ENCODE results near the gene INVS. TPM values are rescaled to one million over a fixed set of nuclear protein-coding genes. Genes with fewer than 3 reads are reported as not detected.
A peak's percentile ranks its signal among the peaks of the same experiment; 100 is the strongest.

The INVS gene
- total and polyA plus RNA-seq, 2 of the 13 experiments (the other 11 are each of a cell fraction or from before 2014, with no cell fraction given), result 11.3 to 16.3 TPM

DNA sequence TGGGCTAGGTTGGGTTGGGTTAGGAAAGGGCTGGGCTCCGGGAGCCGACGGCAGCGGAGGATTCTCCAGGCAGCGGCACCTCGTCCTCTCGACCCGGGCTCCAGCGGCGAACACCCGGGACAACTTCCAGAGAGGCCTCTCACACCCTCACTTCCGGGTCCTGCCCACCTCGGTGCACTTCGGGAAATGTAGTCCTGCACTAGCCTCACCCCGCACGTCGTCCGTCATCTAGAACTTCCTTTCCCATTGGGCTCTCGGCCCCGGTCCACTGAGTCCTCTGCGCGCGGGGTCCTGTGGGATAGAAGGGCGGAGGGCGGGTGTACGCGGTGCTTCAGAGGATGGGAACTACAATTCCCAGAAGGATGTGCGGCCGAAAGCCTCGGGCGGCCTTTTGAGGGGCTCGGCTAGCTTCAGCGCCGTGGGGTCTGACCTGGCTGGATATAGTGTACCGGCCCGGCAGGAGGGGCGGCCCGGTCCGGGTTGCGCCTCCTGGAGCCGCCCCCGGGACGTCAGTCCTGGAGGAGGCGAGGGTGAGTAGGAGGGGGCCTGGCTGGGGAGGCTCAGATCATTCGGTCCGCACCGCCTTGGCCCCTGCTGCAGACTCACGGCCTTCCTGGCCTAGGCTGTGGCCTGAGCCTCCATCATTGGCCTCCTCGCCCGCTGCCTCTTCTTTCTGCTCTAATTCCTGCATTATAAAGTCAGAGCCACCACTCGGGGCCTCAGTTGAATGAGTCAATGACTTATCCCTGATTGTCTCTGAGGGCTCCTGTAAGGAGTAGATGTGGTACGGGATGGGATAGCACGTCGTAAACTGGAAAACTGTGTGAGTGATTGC lies at the start of gene INVS, which contains the start of gene ERP44 (continued):
- TF ChIP-seq, protein P1, sequence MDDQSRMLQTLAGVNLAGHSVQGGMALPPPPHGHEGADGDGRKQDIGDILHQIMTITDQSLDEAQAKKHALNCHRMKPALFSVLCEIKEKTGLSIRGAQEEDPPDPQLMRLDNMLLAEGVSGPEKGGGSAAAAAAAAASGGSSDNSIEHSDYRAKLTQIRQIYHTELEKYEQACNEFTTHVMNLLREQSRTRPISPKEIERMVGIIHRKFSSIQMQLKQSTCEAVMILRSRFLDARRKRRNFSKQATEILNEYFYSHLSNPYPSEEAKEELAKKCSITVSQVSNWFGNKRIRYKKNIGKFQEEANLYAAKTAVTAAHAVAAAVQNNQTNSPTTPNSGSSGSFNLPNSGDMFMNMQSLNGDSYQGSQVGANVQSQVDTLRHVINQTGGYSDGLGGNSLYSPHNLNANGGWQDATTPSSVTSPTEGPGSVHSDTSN (CRISPR knock-in tag; IDR thresholded peaks at IDR 0.05; ENCODE audit: borderline replicate concordance), result no peak
- TF ChIP-seq, protein P2, sequence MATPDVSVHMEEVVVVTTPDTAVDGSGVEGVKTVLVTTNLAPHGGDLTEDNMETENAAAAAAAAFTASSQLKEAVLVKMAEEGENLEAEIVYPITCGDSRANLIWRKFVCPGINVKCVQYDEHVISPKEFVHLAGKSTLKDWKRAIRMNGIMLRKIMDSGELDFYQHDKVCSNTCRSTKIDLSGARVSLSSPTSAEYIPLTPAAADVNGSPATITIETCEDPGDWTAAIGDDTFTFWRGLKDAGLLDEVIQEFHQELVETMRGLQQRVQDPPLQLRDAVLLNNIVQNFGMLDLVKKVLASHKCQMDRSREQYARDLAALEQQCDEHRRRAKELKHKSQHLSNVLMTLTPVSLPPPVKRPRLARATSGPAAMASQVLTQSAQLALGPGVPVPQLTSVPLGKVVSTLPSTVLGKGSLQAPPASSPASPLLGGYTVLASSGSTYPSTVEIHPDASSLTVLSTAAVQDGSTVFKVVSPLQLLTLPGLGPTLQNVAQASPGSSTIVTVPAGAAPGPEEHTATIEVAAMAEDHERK (CRISPR knock-in tag; IDR thresholded peaks at IDR 0.05; ENCODE audit: low read depth), result 0 out of 2 replicates have a peak, but pooled peaks have one; percentile 41
- TF ChIP-seq ISX (CRISPR knock-in tag; conservative IDR thresholded peaks at IDR 0.05) (no peak; the same call in 1 of the 2 replicates), ZKSCAN1 (IDR thresholded peaks at IDR 0.05; ENCODE audit: low read length) (no peak), ARID2 (CRISPR knock-in tag; IDR thresholded peaks at IDR 0.05; ENCODE audit: borderline replicate concordance) (no peak), ADNP (CRISPR knock-in tag; IDR thresholded peaks at IDR 0.05) (no peak), ZNF180 (CRISPR knock-in tag; IDR thresholded peaks at IDR 0.05; ENCODE audit: borderline replicate concordance, low read depth) (no peak), ZNF230 (CRISPR knock-in tag; IDR thresholded peaks at IDR 0.05) (no peak; the same call in 1 of the 2 replicates), GPN1 (CRISPR knock-in tag; IDR thresholded peaks at IDR 0.05; ENCODE audit: borderline replicate concordance) (no peak), ZFP36L2 (CRISPR knock-in tag; IDR thresholded peaks at IDR 0.05) (no peak), ZFP82 (CRISPR knock-in tag; IDR thresholded peaks at IDR 0.05; ENCODE audit: borderline replicate concordance) (no peak), ZBTB7B (CRISPR knock-in tag; IDR thresholded peaks at IDR 0.05) (no peak; the same call in 1 of the 2 replicates), SETDB1 (CRISPR knock-in tag; IDR thresholded peaks at IDR 0.05; ENCODE audit: borderline replicate concordance) (no peak), ZNF839 (CRISPR knock-in tag; IDR thresholded peaks at IDR 0.05; ENCODE audit: borderline replicate concordance) (no peak), TBX3 (IDR thresholded peaks at IDR 0.05; ENCODE audit: borderline replicate concordance) (peak; percentile 89)
- TF ChIP-seq, protein P3, sequence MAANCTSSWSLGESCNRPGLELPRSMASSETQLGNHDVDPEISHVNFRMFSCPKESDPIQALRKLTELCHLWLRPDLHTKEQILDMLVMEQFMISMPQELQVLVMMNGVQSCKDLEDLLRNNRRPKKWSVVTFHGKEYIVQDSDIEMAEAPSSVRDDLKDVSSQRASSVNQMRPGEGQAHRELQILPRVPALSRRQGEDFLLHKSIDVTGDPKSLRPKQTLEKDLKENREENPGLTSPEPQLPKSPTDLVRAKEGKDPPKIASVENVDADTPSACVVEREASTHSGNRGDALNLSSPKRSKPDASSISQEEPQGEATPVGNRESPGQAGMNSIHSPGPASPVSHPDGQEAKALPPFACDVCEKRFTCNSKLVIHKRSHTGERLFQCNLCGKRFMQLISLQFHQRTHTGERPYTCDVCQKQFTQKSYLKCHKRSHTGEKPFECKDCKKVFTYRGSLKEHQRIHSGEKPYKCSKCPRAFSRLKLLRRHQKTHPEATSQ (CRISPR knock-in tag; IDR thresholded peaks at IDR 0.05; ENCODE audit: borderline replicate concordance), result no peak
- TF ChIP-seq, protein P4, sequence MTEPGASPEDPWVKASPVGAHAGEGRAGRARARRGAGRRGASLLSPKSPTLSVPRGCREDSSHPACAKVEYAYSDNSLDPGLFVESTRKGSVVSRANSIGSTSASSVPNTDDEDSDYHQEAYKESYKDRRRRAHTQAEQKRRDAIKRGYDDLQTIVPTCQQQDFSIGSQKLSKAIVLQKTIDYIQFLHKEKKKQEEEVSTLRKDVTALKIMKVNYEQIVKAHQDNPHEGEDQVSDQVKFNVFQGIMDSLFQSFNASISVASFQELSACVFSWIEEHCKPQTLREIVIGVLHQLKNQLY (CRISPR knock-in tag; IDR thresholded peaks at IDR 0.05), result no peak
- TF ChIP-seq, protein P5, sequence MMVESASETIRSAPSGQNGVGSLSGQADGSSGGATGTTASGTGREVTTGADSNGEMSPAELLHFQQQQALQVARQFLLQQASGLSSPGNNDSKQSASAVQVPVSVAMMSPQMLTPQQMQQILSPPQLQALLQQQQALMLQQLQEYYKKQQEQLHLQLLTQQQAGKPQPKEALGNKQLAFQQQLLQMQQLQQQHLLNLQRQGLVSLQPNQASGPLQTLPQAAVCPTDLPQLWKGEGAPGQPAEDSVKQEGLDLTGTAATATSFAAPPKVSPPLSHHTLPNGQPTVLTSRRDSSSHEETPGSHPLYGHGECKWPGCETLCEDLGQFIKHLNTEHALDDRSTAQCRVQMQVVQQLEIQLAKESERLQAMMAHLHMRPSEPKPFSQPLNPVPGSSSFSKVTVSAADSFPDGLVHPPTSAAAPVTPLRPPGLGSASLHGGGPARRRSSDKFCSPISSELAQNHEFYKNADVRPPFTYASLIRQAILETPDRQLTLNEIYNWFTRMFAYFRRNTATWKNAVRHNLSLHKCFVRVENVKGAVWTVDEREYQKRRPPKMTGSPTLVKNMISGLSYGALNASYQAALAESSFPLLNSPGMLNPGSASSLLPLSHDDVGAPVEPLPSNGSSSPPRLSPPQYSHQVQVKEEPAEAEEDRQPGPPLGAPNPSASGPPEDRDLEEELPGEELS (CRISPR knock-in tag; IDR thresholded peaks at IDR 0.05), result no peak
- TF ChIP-seq, protein P6, sequence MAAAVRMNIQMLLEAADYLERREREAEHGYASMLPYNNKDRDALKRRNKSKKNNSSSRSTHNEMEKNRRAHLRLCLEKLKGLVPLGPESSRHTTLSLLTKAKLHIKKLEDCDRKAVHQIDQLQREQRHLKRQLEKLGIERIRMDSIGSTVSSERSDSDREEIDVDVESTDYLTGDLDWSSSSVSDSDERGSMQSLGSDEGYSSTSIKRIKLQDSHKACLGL (CRISPR knock-in tag; IDR thresholded peaks at IDR 0.05), result peak; percentile 81
- TF ChIP-seq, protein P7, sequence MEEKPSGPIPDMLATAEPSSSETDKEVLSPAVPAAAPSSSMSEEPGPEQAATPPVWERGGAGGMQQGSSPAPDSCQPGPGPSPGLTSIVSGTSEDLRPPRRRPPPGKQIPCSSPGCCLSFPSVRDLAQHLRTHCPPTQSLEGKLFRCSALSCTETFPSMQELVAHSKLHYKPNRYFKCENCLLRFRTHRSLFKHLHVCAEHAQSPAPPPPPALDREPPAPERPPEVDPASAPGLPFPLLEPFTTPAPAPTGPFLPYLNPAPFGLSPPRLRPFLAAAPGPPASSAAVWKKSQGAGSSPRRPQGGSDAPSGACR (CRISPR knock-in tag; IDR thresholded peaks at IDR 0.05), result 0 out of 2 replicates have a peak, but pooled peaks have one; percentile 16

Data from HepG2 (cell line).